IMR-90 (cell line): ENCODE data around the gene LAMTOR4. TPM values are rescaled to one million over a fixed set of nuclear protein-coding genes. Genes with fewer than 3 reads are reported as not detected.

Experiments used
- ATAC-seq: fragments of 200-7000 bp; cut with Tn5 transposase; 2 replicates; pipeline ENCODE4 v1.9.1; 2020; ENCODE audit warnings: low read depth, mild to moderate bottlenecking, moderate library complexity
- BruUV-seq: library from RNA; stranded (reverse); fragments of 400-500 nt; replicated peaks from 2 replicates; lab custom pipeline; 2021; lab: Mats Ljungman, UMichigan
- CTCF ChIA-PET: fragments of 300-600 bp; formaldehyde crosslinking; extraction: SDS; loops from one replicate; lab custom pipeline; 2021; ENCODE audit warnings: antibody characterized with exemption; lab: Yijun Ruan, JAX
- POLR2A ChIA-PET: fragments of 300-600 bp; sonication (Branson Sonifier 250); formaldehyde crosslinking; loops from one replicate; lab custom pipeline; 2022; ENCODE audit warnings: antibody characterized with exemption; ENCODE audit not compliant: unreplicated experiment; lab: Charles Lee
- DNase-seq: peaks from one replicate; pipeline ENCODE4 v3.0.0; 2013
- H2AFZ ChIP-seq: replicated peaks from 2 replicates; pipeline ENCODE3; 2013; ENCODE audit warnings: low read length, mild to moderate bottlenecking; ENCODE audit not compliant: poor library complexity
- H2AK5ac ChIP-seq: 2 replicates; pipeline ENCODE4 v1.6.1; 2013; ENCODE audit warnings: low read depth, low read length, inconsistent platforms
- H2AK9ac ChIP-seq: replicated peaks from 2 replicates; pipeline ENCODE3; 2013; ENCODE audit warnings: mild to moderate bottlenecking, low read depth, low read length, moderate library complexity; ENCODE audit not compliant: poor library complexity
- H2BK120ac ChIP-seq: 2 replicates; pipeline ENCODE4 v1.6.1; 2013; ENCODE audit warnings: low read depth, low read length, inconsistent platforms
- H2BK15ac ChIP-seq: 3 replicates; pipeline ENCODE4 v1.6.1; 2013; ENCODE audit warnings: low read depth, low read length, inconsistent platforms
- H2BK20ac ChIP-seq: 2 replicates; pipeline ENCODE4 v1.6.1; 2013; ENCODE audit warnings: low read depth, mild to moderate bottlenecking, inconsistent platforms, low read length, moderate library complexity
- H2BK5ac ChIP-seq: 2 replicates; pipeline ENCODE4 v1.6.1; 2013; ENCODE audit warnings: mild to moderate bottlenecking, low read depth, low read length, inconsistent platforms; ENCODE audit not compliant: poor library complexity, severe bottlenecking
- H3K14ac ChIP-seq: replicated peaks from 2 replicates; pipeline ENCODE4 v1.6.1; 2013; ENCODE audit warnings: low read depth, low read length, inconsistent platforms
- H3K18ac ChIP-seq: 2 replicates; pipeline ENCODE4 v1.6.1; 2013; ENCODE audit warnings: low read depth, low read length, control low read depth
- H3K23ac ChIP-seq: 2 replicates; pipeline ENCODE4 v1.6.1; 2013; ENCODE audit warnings: low read depth, low read length, inconsistent platforms
- H3K27ac ChIP-seq: 2 replicates; pipeline ENCODE4 v1.5.1; 2013; ENCODE audit warnings: mild to moderate bottlenecking, control low read depth, low read length; ENCODE audit not compliant: insufficient read depth
- H3K27me3 ChIP-seq: 2 replicates; pipeline ENCODE4 v1.6.1; 2013; ENCODE audit warnings: low read length; ENCODE audit not compliant: control insufficient read depth, insufficient read depth
- H3K36me3 ChIP-seq: 2 replicates; pipeline ENCODE4 v1.6.1; 2013; ENCODE audit warnings: low read length, mixed read lengths; ENCODE audit not compliant: control insufficient read depth, insufficient read depth
- H3K4ac ChIP-seq: 2 replicates; pipeline ENCODE4 v1.6.1; 2013; ENCODE audit warnings: low read depth, low read length, inconsistent platforms
- H3K4me1 ChIP-seq: 2 replicates; pipeline ENCODE4 v1.6.1; 2013; ENCODE audit warnings: low read length, mixed read lengths; ENCODE audit not compliant: control insufficient read depth, insufficient read depth
- H3K4me2 ChIP-seq: 2 replicates; pipeline ENCODE4 v1.6.1; 2013; ENCODE audit warnings: low read depth, mild to moderate bottlenecking, control low read depth, low read length, moderate library complexity
- H3K4me3 ChIP-seq: 2 replicates; pipeline ENCODE4 v1.5.1; 2013; ENCODE audit warnings: low read depth, mild to moderate bottlenecking, control low read depth, low read length, moderate library complexity; ENCODE audit not compliant: insufficient read depth
- H3K56ac ChIP-seq: 2 replicates; pipeline ENCODE4 v1.6.1; 2013; ENCODE audit warnings: low read length, inconsistent platforms; ENCODE audit not compliant: insufficient read depth; ENCODE audit errors: extremely low read depth
- H3K79me1 ChIP-seq, 2 experiments: 2 replicates each; pipeline ENCODE4 v1.6.1; 2013; ENCODE audit warnings: low read length in 2 of 2, inconsistent platforms in 1 of 2, low read depth in 1 of 2
- H3K9ac ChIP-seq: 2 replicates; pipeline ENCODE4 v1.6.1; 2013; ENCODE audit warnings: low read depth, low read length, control low read depth
- H3K9me1 ChIP-seq: 2 replicates; pipeline ENCODE4 v1.6.1; 2013; ENCODE audit warnings: low read length, inconsistent platforms; ENCODE audit not compliant: insufficient read depth
- H3K9me3 ChIP-seq: 2 replicates; pipeline ENCODE4 v1.6.1; 2013; ENCODE audit warnings: low read length; ENCODE audit not compliant: control insufficient read depth, insufficient read depth
- H4K20me1 ChIP-seq: 2 replicates; pipeline ENCODE4 v1.6.1; 2013; ENCODE audit warnings: low read length, inconsistent platforms; ENCODE audit not compliant: insufficient read depth
- H4K5ac ChIP-seq: 2 replicates; pipeline ENCODE4 v1.6.1; 2013; ENCODE audit warnings: mild to moderate bottlenecking, low read depth, low read length, control low read depth
- H4K8ac ChIP-seq, 2 experiments: 2 replicates each; pipeline ENCODE4 v1.6.1; 2013; ENCODE audit warnings: low read depth in 2 of 2, low read length in 2 of 2, control low read depth in 1 of 2, inconsistent platforms in 1 of 2
- H4K91ac ChIP-seq: 2 replicates; pipeline ENCODE4 v1.6.1; 2013; ENCODE audit warnings: low read depth, low read length, inconsistent platforms; ENCODE audit not compliant: insufficient read depth
- BHLHE40 ChIP-seq: fragments of 150-350 bp; IDR thresholded peaks from 2 replicates; pipeline ENCODE4 v1.6.1; 2016; ENCODE audit warnings: mild to moderate bottlenecking, low read depth, low read length
- CEBPB ChIP-seq: IDR thresholded peaks from 2 replicates; pipeline ENCODE4 v1.6.1; 2012; ENCODE audit warnings: low read depth, low read length, improper control_type of control experiment
- CHD1 ChIP-seq: IDR thresholded peaks from 2 replicates; pipeline ENCODE4 v1.6.1; 2012; ENCODE audit warnings: low read depth, low read length, improper control_type of control experiment
- ELK1 ChIP-seq: fragments of 150-350 bp; IDR thresholded peaks from 2 replicates; pipeline ENCODE4 v1.6.1; 2016; ENCODE audit warnings: low read depth, mild to moderate bottlenecking, low read length, moderate library complexity, borderline replicate concordance
- FOS ChIP-seq: fragments of 150-350 bp; IDR thresholded peaks from 2 replicates; pipeline ENCODE4 v1.6.1; 2016; ENCODE audit warnings: low read depth, low read length
- MAFK ChIP-seq: IDR thresholded peaks from 2 replicates; pipeline ENCODE4 v1.6.1; 2012; ENCODE audit warnings: low read depth, low read length, improper control_type of control experiment
- MXI1 ChIP-seq: IDR thresholded peaks from 2 replicates; pipeline ENCODE4 v1.6.1; 2012; ENCODE audit warnings: low read depth, mild to moderate bottlenecking, low read length, moderate library complexity, borderline replicate concordance
- NFE2L2 ChIP-seq: fragments of 150-350 bp; IDR thresholded peaks from 2 replicates; pipeline ENCODE4 v1.6.1; 2016; ENCODE audit warnings: low read depth, mild to moderate bottlenecking, low read length
- POLR2A ChIP-seq: IDR thresholded peaks from 2 replicates; pipeline ENCODE4 v1.6.1; 2012; ENCODE audit warnings: mild to moderate bottlenecking, low read depth, low read length
- RCOR1 ChIP-seq: IDR thresholded peaks from 2 replicates; pipeline ENCODE4 v1.6.1; 2012; ENCODE audit warnings: mild to moderate bottlenecking, low read length, improper control_type of control experiment; ENCODE audit not compliant: insufficient replicate concordance
- RFX5 ChIP-seq: IDR thresholded peaks from 2 replicates; pipeline ENCODE4 v1.8.0; 2012; ENCODE audit warnings: low read depth, mild to moderate bottlenecking, low read length, moderate library complexity
- SMC3 ChIP-seq: fragments of 150-350 bp; IDR thresholded peaks from 2 replicates; pipeline ENCODE4 v1.6.1; 2016; ENCODE audit warnings: low read depth, mild to moderate bottlenecking, antibody characterized with exemption, low read length, moderate library complexity
- USF2 ChIP-seq: fragments of 150-350 bp; IDR thresholded peaks from 2 replicates; pipeline ENCODE4 v1.6.1; 2017; ENCODE audit warnings: mild to moderate bottlenecking, antibody characterized with exemption, low read length, low read depth
- WGBS, 2 experiments: methylation state at CpG; one replicate each; pipeline versions ENCODE4 v1.1.5 to v1.1.7; 2013; ENCODE audit warnings: missing lambda C conversion rate in 2 of 2; ENCODE audit not compliant: insufficient read length in 1 of 2; ENCODE audit errors: extremely low coverage in 2 of 2; 5-methylcytosine and 5-hydroxymethylcytosine counted together
- dilution Hi-C: fragments of 300-500 bp; cut with HindIII; formaldehyde crosslinking; loops from one replicate; pipeline ENCODE4 v1.14.3; 2018; ENCODE audit warnings: low sequenced_read_pairs; ENCODE audit not compliant: unreplicated experiment
- in situ Hi-C: fragments of 300-500 bp; cut with MboI; formaldehyde crosslinking; loops from 3 replicates; pipeline ENCODE4 v1.14.3; 2019; ENCODE audit warnings: low sequenced_read_pairs, inconsistent platforms, mixed read lengths
- intact Hi-C: fragments of 100-400 bp; cut with micrococcal nuclease; formaldehyde crosslinking; loops from 2 replicates; pipeline ENCODE4 v1.10.0; 2022
- polyA plus RNA-seq, 3 experiments: library from polyadenylated mRNA; depleted of rRNA; stranded (reverse); fragments of >200 nt; gene quantifications; 2 replicates each; pipeline ENCODE4 v1.2.3, GENCODE V29; 2012; ENCODE audit warnings: low replicate concordance in 1 of 3
- total RNA-seq: library from RNA; depleted of rRNA; stranded (reverse); fragments of >200 nt; gene quantifications from 2 replicates; pipeline ENCODE4 v1.2.3, GENCODE V29; 2012

LAMTOR4 gene
- total and polyA plus RNA-seq, 2 of the 4 experiments (the other 2 are of a cell fraction) = 134 to 268 TPM

GRCh38 chr7:100126931-100127865, 21.5 kb upstream of the LAMTOR4 start, which contains the start of gene MBLAC1:
Gene MBLAC1 (plus strand): TSS chr7:100126967. CDS start chr7:100127396, 429 bp downstream.
- peak; percentile 90 for DNase-seq
- peak; percentile 90 for ATAC-seq
- intact Hi-C loops = no loop called here
- Histone ChIP-seq H4K20me1 (no peaks in the 10 kb centered on the region), H3K4me1 (peaks cover 2% of the 10 kb centered on the region; the same call in 1 of the 2 replicates), H3K27me3 (no peaks in the 10 kb centered on the region), H3K18ac (peak within 1 kb of the TSS; percentile 88), H2AK5ac (peak within 1 kb of the TSS; percentile 86), H3K4me2 (peak within 1 kb of the TSS; percentile 88), H3K14ac (peak within 1 kb of the TSS; percentile 99), H2BK5ac (peak within 1 kb of the TSS; percentile 92), H3K56ac (peak within 1 kb of the TSS; percentile 99), H4K8ac (peak within 1 kb of the TSS; percentile 94 to 99), H3K9me1 (peaks cover 4% of the 10 kb centered on the region; the same call in 1 of the 2 replicates), H3K79me1 (peaks cover 18 to 51% of the 10 kb centered on the region in 2 experiments; a peak in 3 of 4 replicates), H2BK20ac (peak within 1 kb of the TSS; percentile 50; the same call in 1 of the 2 replicates), H4K91ac (peak within 1 kb of the TSS; percentile 98), H3K9ac (peak within 1 kb of the TSS; percentile 97), H3K27ac (peak within 1 kb of the TSS; percentile 94), H4K5ac (peak within 1 kb of the TSS; percentile 87), H3K9me3 (no peaks in the 10 kb centered on the region), H3K23ac (peak within 1 kb of the TSS; percentile 99), H2AFZ (peak within 1 kb of the TSS; percentile 98), H3K4me3 (peak within 1 kb of the TSS; percentile 68), H2BK120ac (peak within 1 kb of the TSS; percentile 94), H2AK9ac (peak within 1 kb of the TSS; percentile 96), H2BK15ac (peak within 1 kb of the TSS; percentile 99; the same call in 2 of the 3 replicates), H3K36me3 (peaks cover 4% of the 10 kb centered on the region; the same call in 1 of the 2 replicates), H3K4ac (peak within 1 kb of the TSS; percentile 98)
- WGBS, 2 experiments = 1% methylated on average over 49 of the region's 85 CpGs; no CpG with 5 or more reads in 1 of the 2 experiments
- POLR2A ChIA-PET = no interaction called here
- dilution Hi-C loops = no loop called here
- CTCF ChIA-PET = no interaction called here
- no TSS peak for BruUV-seq
- in situ Hi-C loops = no loop called here
- TF ChIP-seq MAFK = no peak
- TF ChIP-seq RCOR1 = no peak
- TF ChIP-seq FOS = no peak
- TF ChIP-seq MXI1 = no peak
- no peak for TF ChIP-seq NFE2L2
- TF ChIP-seq USF2 = no peak
- peak; percentile 97 for TF ChIP-seq BHLHE40
- TF ChIP-seq POLR2A = peak; percentile 79
- TF ChIP-seq CEBPB = no peak
- TF ChIP-seq ELK1 = no peak
- no peak for TF ChIP-seq RFX5
- 0 out of 2 replicates have a peak, but pooled peaks have one; percentile 4 for TF ChIP-seq SMC3
- TF ChIP-seq CHD1 = peak; percentile 92; the same call in 1 of the 2 replicates
